Nucleus accumbens (tissue), 56 donors: ENCODE results near the gene MGLL.

Source experiments
- DNase-seq, 56 donors: peaks; one replicate each; lab custom pipeline; 2025; lab: John Stamatoyannopoulos, UW

MGLL gene

DNA sequence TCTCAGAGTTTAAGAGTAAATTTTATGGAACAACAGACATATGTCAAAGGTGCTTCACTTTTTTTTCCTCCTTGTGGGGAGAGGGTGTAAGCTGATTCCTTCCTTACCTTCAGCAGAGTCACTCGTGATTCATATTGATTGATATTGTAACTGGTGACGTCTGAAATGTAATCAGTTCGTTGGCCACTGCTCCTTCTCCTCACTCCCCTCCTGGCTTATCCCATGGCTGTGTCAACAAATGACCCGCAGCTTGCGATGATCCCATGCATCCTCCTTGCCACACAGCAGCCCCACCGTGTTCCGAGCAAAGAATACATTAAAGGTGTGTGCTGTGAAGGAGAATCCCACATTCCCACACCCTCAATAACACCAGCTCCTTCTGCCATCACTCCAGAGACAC lies 7.3 kb downstream of the MGLL start:
- DNase-seq: no peak

DNA sequence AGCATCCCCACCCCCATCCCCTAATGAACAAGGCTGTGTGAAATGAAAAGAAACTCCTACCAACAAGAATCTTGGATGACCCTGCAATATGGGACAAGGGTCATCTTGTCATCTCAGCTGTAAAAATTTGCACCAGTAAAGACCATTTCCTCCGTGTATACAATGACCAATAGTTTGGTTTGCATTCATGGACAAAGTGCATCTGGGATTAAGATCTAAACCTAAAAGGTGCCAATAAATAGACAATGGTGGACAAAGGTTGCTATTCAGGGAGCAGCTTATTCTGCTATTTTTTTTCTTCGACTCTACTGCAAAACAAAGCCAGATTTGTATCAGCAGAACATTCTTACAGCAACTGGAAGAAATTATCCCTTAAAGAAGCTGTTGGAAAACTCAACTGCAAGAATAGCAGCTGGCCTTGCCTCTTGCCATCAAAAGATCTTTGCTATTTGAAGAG lies 8.0 kb downstream of the MGLL start:
- no peak for DNase-seq

DNA sequence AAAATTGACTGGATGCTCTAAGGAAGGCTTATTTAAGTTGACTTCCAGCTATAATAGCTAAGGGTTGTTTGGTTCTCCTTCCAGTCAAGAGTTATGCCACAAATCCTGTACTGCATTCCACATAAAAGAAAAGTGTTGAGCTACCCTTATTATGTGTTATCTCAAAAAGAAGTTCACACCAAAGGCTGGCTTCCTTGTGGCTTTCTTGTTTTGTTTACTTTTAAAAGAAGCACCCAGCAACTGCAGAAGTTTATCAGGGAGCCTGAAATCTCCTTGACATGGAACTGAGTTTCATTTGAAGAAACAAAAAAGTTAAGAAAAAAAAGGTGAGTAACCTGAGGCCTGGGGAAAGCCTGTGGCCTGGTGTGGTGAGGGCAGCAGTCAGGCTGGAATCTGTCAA lies 10.2 kb downstream of the MGLL start:
- DNase-seq: no peak

DNA sequence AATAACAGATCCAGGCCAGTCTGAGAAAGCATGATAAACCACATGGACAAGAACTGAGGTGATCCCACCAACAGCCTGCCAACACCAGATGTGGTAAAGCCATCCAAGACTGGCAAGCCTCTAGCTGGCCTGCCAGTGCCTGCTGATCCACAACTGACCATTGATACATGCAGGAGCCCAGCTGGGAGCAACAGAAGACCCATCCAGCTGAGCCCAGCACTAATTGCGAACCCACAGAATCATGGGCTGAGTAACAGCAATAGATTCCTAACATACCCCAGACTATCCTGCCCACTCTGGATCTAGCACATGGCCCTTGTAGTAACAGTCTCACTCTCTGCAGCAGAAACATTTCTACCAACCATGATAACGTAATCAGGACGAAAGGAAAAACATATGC lies 10.6 kb downstream of the MGLL start:
- DNase-seq: no peak

DNA sequence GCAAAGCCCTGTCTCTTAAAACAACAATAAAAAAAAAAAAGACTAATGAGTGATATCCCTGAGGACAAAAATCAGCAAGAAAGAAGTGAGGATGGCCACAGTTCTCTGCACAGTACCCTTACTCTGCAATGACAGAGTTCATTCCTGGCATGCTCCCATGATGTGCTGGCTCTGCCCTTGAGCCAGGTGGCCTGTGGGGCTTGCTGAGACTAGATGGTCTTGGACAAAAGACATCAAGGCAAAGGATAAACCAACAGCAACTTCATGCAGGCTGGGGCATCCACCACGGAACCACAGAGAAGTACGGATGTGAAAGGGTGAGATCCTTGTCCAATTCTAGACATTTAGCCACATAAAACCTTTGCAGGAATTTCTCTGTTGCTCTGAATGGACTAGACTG lies 12.7 kb downstream of the MGLL start:
- no peak for DNase-seq

DNA sequence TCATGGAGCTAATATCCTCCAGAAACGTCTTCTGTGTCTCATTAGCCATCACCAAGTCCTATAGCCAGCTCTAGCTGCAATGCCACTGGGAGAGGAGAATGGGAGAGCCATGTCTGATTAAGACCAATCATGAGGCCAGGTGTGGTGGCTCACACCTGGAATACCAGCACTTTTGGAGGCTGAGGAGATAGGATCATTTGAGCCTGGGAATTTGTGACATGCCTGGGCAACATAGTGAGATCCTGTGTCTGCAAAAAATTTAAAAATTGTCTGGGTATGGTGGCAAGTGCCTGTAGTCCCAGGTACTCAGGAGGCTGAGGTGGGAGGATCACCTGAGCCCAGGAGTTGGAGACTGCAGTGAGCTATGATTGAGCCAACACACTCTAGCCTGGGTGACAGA lies 13.1 kb downstream of the MGLL start:
- no peak for DNase-seq

DNA sequence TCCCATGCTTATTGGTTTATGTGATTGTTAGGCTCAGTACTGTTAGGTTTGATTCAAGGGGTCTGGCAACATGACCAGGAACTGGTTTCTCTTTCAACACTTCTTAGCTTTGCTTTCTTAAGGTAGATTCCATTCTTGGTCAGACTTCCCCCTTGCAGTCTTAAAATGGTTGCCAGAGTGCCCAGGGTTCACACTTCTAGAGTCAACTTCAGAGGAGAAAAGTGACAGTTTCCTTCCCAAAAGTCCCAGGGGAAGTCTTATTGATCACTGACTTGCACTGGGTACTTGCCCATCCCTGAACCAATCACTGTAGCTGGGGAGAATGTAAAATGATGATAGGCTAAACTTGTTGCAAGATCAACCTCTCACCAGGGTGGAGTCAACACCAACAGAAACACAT lies 14.1 kb downstream of the MGLL start:
- DNase-seq: no peak

DNA sequence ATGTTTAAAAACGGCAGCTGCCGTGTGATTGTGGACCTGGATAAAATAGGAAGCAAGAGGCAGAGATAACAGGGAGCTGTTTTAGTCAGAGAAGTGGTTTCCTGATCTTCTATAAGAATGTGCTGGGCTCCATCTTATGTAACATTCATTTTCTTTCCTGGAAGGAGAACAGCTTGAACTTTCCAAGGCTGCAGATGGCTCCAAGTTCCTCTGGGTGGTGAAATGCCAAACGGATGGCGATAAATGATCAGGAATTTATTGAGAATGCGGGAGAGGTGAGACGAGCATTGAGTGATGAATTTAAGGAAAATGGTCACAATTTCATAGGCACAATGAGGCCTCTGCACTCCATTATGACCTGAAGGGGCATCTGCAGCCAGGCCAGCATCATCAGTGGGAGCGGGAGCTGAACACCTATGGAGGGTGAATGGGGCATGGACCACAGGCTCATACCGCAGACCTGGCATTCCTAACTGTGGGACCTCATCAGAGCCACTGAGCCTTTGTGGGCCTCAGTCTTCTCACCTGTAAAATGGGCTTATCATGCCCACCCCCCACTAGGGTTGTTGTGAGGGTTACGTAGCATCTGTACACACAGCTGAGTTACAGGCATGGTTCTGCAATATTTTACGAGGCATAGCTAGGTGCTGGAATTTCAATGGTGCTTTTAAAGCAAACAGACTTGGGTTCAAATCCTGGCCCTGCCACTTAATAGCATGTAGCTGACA lies 17.1 kb downstream of the MGLL start:
- DNase-seq: no peak

DNA sequence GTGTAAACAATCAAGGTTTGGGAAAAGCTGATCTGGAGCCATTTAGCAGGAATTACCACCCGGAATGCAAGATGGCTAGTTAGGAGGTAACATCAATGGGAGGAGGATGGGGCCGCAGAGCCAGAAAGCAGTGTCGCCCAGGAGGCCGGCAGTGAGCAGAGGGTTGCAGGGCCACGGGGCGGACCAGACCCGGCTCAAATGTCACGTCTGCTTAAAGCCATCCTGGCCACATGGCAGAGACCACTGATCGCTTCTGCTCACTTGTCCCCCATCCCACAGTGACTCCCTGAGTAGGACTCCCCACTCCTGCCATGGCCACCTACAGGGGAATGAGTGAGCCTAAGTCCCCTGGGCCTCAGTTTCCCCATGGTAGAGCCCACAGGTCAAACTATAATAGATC lies 18.2 kb downstream of the MGLL start:
- DNase-seq: no peak

DNA sequence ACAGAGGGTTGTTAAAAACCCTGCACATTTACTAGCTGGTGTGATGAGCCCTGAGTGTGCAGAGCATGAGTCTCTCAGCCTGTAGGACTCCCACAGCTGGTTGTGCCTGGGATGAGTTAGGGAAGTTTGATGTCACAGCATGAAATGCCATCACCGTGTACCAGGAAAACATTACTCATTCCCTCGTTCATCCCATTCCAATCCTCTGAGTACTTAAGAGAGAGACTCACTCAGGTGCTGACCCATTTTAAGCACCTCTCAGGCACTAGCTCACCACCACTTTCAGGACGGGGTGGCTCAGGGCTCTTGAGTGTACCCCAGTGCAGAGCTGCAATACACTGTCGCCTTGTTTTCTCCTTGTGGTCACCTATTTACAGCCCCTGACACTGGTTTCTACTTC lies 18.7 kb downstream of the MGLL start:
- DNase-seq: peak in 1 of 56 donors; percentile 31

DNA sequence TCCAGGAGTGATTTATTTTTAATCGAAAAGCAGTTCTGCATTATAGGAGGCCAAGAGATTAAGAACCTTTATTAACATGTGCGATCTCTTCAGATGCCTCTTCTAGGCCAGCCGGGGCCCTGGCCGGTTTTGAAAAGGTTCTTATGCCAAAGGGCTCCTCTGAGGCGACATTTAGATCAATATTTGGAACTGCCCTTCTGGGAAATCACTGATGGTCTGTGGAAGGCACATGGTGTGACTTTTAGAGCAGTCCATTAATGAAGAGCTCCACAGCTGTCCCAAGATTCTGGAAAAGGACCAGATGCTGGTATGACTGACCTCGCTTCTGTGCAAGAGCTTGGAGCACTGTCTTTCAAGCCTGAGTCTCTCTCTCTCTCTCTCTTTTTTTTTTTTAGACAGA lies 19.7 kb downstream of the MGLL start:
- DNase-seq: no peak

DNA sequence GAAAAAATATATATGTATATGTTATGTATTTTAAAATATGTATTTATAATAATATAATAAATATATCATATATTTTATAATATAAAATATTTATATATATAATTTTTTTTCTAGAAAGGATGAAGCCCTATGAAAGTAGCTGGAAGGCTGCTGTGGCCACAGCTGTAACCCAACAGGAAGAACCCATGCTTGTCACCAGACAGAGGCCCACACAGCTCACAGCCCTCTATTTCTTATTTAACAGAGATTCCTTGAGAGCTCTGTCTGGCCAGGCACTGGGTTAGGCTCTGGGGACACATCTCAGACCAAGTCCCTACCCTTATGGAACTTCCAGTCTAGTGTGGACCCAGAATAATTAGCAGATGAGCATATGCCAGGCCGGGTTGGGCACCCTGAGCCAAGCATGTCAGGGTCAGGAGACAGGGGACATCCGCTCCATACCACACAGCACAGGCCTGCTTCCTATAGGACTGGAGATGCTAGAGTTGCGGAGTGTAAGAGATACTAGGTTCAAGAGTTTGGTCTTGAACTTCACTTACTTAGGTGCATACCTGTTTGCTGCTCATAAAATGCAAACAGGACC lies 20.5 kb downstream of the MGLL start:
- DNase-seq: no peak

DNA sequence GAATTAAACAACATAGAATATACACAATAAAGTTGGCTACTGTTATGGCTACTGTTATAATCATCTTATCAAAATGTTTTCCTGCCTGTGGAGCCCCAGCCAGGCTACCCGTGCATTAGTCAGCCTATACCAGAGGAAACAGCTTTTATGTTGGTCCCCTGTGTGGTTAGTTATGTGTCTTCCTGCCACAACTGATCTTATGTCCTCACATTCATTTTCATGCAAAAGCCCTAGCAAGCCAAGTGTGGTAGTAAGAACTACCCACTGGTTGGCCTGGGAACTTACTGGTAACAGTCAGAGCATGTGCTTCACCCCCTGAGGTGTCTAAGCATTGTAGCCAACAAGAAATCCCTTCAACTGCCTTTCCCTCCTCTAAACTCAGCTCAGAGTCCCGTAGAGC lies 21.8 kb downstream of the MGLL start:
- no peak for DNase-seq

DNA sequence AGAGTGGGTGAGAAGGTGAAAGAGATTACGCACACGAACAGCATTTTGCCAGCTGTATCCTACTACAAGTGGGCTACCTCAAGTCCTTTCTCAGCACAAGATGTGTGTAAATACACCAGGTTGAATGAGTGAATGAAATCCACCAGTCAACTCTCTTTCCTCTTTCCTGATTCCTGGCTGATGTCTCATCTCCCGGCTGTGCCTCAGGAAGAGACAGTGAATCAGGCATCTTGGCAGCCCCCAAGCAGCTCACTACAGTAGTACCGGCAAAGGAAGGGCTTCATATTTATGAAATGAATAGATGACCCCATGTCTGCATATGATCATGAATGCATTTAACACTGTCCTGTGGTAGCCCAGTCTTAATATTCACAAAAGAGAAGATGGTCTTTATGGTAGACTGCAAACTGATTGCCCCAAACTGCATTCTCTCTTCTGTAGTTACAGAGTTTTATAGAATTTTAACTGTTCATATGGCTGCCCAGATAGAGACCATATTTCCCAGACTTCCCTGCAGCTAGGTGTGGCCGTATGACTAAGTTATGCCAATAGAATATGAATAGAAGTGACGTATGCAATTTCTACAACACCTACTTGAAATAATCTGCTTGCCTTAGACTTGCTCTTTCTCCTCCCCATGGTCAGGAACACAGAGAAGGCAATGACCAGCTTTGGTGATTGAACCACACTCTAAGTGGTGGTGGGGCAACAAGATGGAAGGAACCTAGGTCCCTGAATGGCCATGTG lies 22.7 kb downstream of the MGLL start:
- no peak for DNase-seq

DNA sequence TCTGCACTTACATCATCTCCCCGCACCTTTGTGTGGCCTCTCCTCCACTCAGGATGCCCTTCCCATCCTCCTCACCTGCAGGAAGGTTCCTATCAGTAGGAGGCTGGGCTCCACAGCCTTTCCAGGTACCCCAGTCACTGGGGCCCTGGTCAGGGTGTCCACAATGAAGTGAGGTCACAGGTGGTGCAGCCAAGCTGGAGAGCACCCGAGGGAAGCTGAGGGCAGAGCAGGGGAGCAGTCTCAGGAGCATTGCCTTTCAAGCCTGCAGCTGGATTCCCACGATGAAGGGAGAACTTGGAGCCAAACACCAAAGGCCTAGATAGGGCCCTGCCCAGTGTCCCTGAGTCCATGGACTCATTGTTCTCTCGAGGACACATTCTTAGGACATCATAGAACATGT lies 23.6 kb downstream of the MGLL start:
- DNase-seq: no peak

DNA sequence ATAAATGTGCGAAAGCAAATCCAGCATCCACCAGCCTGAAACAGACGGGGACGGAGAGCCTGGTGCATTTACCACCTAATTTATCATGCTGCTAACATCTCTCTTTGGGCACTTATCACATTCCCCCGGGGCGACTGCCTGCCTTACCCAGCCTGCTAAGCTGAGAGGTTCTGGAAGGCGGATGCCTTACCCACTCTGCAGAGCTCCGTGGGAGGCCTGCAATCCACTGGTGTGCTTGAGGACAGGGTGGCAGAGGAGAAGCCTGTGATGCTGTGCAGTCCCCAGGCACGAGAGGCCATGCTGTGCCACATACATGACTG lies 25.5 kb downstream of the MGLL start:
- no peak for DNase-seq

DNA sequence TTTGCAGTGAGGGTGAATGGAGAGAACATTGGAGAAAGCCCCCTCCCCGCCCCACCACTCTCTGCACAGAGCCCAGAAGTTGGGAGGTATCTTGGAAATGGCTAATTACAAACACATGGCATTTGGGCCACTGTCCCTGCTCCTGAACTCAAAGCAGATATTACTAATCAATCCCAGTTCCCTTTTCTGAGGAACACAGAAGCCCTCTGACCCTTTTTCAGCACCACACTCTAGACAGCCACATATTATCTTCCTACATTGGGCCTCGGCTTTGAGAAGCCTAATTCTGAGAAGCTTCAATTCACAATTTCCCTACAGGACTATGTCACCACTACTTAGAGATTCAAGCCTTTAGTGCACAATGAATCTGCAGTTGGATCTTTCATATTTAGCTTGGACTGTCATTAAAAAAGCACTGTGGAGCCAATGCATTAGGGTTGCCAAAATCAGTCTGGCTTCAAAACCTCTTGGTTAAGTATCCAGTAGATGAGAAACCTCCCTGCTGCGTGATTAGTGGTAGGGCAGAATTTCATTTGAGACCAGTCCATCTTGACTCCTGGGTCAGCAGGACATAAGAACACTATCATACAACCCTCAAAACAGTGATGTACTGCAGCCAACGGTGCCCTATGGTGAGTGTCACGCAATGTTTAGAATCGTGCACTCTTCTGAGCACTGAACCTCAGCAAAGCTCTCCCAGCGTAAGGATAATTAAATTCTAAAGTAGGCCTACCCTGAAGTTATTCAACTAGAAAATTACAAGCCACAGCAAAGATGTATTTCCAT lies 26.1 kb downstream of the MGLL start:
- DNase-seq: no peak

DNA sequence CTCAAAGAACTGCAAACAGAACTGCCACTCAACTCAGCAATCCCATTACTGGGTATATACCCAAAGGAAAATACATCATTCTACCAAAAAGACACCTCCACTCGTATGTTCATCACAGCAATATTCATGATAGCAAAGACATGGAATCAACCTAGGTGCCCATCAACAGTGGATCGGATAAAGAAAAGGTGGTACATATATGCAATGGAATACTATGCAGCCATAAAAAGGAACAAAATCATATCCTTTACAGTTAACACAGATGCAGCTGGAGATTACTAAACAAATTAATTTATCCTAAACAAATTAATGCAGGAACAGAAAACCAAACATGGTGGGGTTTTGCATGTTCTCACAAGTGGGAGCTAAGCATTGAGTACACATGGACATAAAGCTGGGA lies 27.3 kb downstream of the MGLL start:
- no peak for DNase-seq

DNA sequence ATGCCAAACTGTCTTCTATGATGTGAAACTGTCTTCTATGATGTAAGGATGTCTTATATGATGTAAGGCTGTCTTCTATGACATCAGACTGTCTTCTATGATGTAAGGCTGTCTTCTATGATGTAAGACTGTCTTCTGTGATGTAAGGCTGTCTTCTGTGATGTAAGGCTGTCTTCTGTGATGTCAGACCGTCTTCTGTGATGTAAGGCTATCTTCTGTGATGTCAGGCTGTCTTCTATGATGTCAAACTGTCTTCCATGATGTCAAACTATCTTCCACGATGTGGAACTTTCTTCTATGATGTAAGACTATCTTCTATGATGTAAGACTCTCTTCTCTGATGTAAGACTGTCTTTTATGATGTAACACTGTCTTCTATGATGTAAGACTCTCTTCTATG lies 27.9 kb downstream of the MGLL start:
- no peak for DNase-seq

DNA sequence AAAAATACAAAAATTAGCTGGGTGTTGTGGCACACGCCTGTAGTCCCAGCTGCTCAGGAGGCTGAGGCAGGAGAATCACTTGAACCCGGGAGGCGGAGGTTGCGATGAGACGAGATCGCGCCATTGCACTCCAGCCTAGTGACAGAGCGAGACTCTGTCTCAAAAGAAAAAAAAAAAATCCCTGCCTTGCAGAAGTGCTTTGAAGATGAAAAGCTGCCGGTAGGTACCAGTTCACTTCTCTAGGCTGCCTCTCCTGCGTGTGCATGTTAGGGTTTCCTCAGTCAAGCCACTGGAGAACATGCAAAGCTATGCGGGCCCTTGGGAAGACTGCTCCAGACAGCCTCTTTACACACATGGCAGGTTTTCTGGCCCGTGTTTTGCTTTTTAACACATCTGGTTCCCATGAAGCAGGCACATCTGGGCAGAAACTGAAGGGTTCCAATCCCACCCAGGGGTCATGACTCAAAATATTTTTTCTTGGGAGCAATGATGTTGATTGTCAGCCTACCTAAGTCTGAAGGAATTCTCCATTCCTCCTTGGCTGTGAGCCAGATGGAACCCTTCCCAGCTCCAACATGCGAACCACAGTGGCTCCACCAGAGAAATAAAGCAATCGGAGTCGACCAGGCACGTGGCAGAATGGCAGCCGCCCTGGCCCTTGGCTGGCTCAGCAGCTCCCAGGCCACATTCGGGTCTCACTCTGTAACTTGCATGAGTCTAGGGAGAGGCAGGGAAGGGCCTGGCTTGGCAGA lies 29.6 kb downstream of the MGLL start:
- no peak for DNase-seq
